ENCODE results near the gene PDLIM7.

DNA sequence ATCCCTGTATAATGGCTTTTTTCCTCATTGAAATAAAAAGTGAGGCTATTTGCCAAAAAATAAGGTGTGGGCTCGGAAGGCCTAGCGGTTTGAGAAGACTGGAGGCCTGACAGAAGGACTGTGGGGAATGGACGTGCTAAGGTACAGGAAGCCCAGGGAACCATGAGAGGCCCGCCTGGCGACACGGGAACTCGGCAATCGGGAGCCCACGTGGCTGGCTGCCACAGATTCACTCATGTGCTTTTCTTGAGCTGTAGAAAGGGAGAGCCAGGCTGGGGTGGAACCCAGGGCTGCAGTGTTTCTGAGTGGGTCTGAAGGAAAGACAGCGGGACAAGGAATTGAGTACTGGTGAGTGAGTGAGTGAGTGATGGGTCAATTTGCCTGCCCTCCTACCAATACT is 31.2 kb upstream of the PDLIM7 start:
- TF ChIP-seq EZH2 (optimal IDR thresholded peaks at IDR 0.05; ENCODE audit: low read depth, low read length) (no peak), EZH2phosphoT487 (IDR thresholded peaks at IDR 0.05; ENCODE audit: low read length) (no peak)
- TF ChIP-seq, protein P1, sequence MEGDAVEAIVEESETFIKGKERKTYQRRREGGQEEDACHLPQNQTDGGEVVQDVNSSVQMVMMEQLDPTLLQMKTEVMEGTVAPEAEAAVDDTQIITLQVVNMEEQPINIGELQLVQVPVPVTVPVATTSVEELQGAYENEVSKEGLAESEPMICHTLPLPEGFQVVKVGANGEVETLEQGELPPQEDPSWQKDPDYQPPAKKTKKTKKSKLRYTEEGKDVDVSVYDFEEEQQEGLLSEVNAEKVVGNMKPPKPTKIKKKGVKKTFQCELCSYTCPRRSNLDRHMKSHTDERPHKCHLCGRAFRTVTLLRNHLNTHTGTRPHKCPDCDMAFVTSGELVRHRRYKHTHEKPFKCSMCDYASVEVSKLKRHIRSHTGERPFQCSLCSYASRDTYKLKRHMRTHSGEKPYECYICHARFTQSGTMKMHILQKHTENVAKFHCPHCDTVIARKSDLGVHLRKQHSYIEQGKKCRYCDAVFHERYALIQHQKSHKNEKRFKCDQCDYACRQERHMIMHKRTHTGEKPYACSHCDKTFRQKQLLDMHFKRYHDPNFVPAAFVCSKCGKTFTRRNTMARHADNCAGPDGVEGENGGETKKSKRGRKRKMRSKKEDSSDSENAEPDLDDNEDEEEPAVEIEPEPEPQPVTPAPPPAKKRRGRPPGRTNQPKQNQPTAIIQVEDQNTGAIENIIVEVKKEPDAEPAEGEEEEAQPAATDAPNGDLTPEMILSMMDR (IDR thresholded peaks at IDR 0.05; ENCODE audit: low read length) = no peak

Measured in MM.1S (cell line).